H1 (cell line): ENCODE results near the gene PPP1R1C. TPM values are rescaled to one million over a fixed set of nuclear protein-coding genes. Genes with fewer than 3 reads are reported as not detected.

Experiments
- CTCF ChIA-PET: fragments of 300-600 bp; sonication (Branson Sonifier 250); formaldehyde crosslinking; loops from one replicate; lab custom pipeline; 2021; ENCODE audit not compliant: partially characterized antibody; lab: Charles Lee
- POLR2A ChIA-PET: fragments of 300-600 bp; sonication (Branson Sonifier 250); formaldehyde crosslinking; loops from one replicate; lab custom pipeline; 2021; ENCODE audit warnings: inconsistent platforms; ENCODE audit not compliant: partially characterized antibody; lab: Charles Lee
- DNase-seq, 2 experiments: peaks; one replicate each; pipeline versions ENCODE4 v3.0.0 to v3.0.0-alpha.2; 2010 to 2022; ENCODE audit warnings: low spot score in 2 of 2, low read depth in 1 of 2, mixed read lengths in 1 of 2
- FAIRE-seq: peaks from 2 replicates; lab custom pipeline; 2011; peaks lifted over from hg19 to GRCh38; lab: Jason Lieb, UNC
- H2AFZ ChIP-seq: 2 replicates; pipeline ENCODE4 v1.8.1; 2012; ENCODE audit warnings: low read length, inconsistent platforms
- H2AK5ac ChIP-seq: 2 replicates; pipeline ENCODE4 v1.6.1; 2013; ENCODE audit warnings: low read depth, low read length
- H2BK120ac ChIP-seq: replicated peaks from 2 replicates; pipeline ENCODE3; 2013; ENCODE audit warnings: low read depth, low read length, inconsistent platforms
- H2BK12ac ChIP-seq: 2 replicates; pipeline ENCODE4 v1.6.1; 2013; ENCODE audit warnings: low read depth, low read length
- H2BK15ac ChIP-seq: 2 replicates; pipeline ENCODE4 v1.6.1; 2013; ENCODE audit warnings: low read length
- H2BK20ac ChIP-seq: 2 replicates; pipeline ENCODE4 v1.6.1; 2013; ENCODE audit warnings: low read length
- H2BK5ac ChIP-seq: 2 replicates; pipeline ENCODE4 v1.6.1; 2013; ENCODE audit warnings: low read depth, low read length
- H3K14ac ChIP-seq: 2 replicates; pipeline ENCODE4 v1.6.1; 2013; ENCODE audit warnings: inconsistent platforms; ENCODE audit not compliant: insufficient read length
- H3K18ac ChIP-seq: 2 replicates; pipeline ENCODE4 v1.6.1; 2013; ENCODE audit warnings: low read length; ENCODE audit errors: extremely low read depth
- H3K23ac ChIP-seq: 2 replicates; pipeline ENCODE4 v1.6.1; 2013; ENCODE audit warnings: inconsistent platforms; ENCODE audit not compliant: insufficient read length
- H3K23me2 ChIP-seq: 2 replicates; pipeline ENCODE4 v1.6.1; 2013; ENCODE audit warnings: low read depth, low read length
- H3K27ac ChIP-seq: 2 replicates; pipeline ENCODE4 v1.6.1; 2011; ENCODE audit warnings: low read depth, low read length, inconsistent platforms
- H3K27me3 ChIP-seq, 4 experiments: replicated peaks in 1 of 4; 1 replicate in 1 of 4; 2 replicates in 3 of 4; pipeline versions ENCODE4 v1.6.1 to v1.8.1; 2011 to 2013; ENCODE audit warnings: low read length in 3 of 4, mild to moderate bottlenecking in 3 of 4, inconsistent platforms in 2 of 4, mixed read lengths in 2 of 4, moderate library complexity in 1 of 4; ENCODE audit not compliant: control insufficient read depth in 3 of 4, insufficient read depth in 3 of 4; ENCODE audit errors: extremely low read depth in 1 of 4
- H3K36me3 ChIP-seq, 4 experiments: 2 replicates each; pipeline versions ENCODE4 v1.6.1 to v1.8.1; 2011 to 2013; ENCODE audit warnings: mild to moderate bottlenecking in 4 of 4, low read length in 3 of 4, moderate library complexity in 2 of 4, control low read depth in 1 of 4, inconsistent platforms in 1 of 4; ENCODE audit not compliant: insufficient read depth in 4 of 4, control insufficient read depth in 2 of 4
- H3K4ac ChIP-seq: replicated peaks from 2 replicates; pipeline ENCODE3; 2013; ENCODE audit warnings: low read length, low read depth, mixed read lengths, inconsistent platforms; ENCODE audit not compliant: insufficient read length
- H3K4me1 ChIP-seq, 4 experiments: replicated peaks in 1 of 4; 1 replicate in 1 of 4; 2 replicates in 3 of 4; pipeline versions ENCODE4 v1.6.1 to v1.8.1; 2011 to 2013; ENCODE audit warnings: low read length in 3 of 4, inconsistent platforms in 2 of 4, mixed read lengths in 1 of 4; ENCODE audit not compliant: insufficient read depth in 4 of 4, control insufficient read depth in 3 of 4
- H3K4me2 ChIP-seq, 2 experiments: 2 replicates each; pipeline versions ENCODE4 v1.6.1 to v1.8.1; 2011 to 2013; ENCODE audit warnings: low read depth in 2 of 2, low read length in 2 of 2, control low read depth in 1 of 2, inconsistent platforms in 1 of 2, mild to moderate bottlenecking in 1 of 2; ENCODE audit not compliant: insufficient read depth in 1 of 2
- H3K4me3 ChIP-seq, 4 experiments: fragments of 200-600, 300-600 bp in 1 of 4; sonication (generic), shearing (Covaris generic), sonication (Bioruptor Twin) in 1 of 4; 2 replicates each; pipeline versions ENCODE4 v1.5.1 to v1.8.1; 2011 to 2016; ENCODE audit warnings: low read length in 4 of 4, low read depth in 3 of 4, control low read depth in 2 of 4, inconsistent platforms in 2 of 4, mild to moderate bottlenecking in 2 of 4, mixed read lengths in 1 of 4, moderate library complexity in 1 of 4; ENCODE audit not compliant: insufficient read depth in 2 of 4; ENCODE audit errors: extremely low read depth in 1 of 4
- H3K56ac ChIP-seq: replicated peaks from 2 replicates; pipeline ENCODE3; 2013; ENCODE audit warnings: low read depth, mild to moderate bottlenecking, mixed read lengths, low read length, inconsistent platforms; ENCODE audit not compliant: insufficient read length
- H3K79me1 ChIP-seq: 2 replicates; pipeline ENCODE4 v1.6.1; 2013; ENCODE audit warnings: low read depth, low read length, control low read depth
- H3K79me2 ChIP-seq, 2 experiments: 2 replicates each; pipeline versions ENCODE4 v1.6.1 to v1.8.1; 2012 to 2013; ENCODE audit warnings: low read length in 2 of 2, mild to moderate bottlenecking in 2 of 2, inconsistent platforms in 1 of 2; ENCODE audit not compliant: insufficient read depth in 2 of 2, control insufficient read depth in 1 of 2
- H3K9ac ChIP-seq, 4 experiments: replicated peaks in 1 of 4; 1 replicate in 1 of 4; 2 replicates in 3 of 4; pipeline versions ENCODE4 v1.6.1 to v1.8.1; 2011 to 2013; ENCODE audit warnings: low read depth in 3 of 4, low read length in 3 of 4, control low read depth in 2 of 4, mild to moderate bottlenecking in 2 of 4, moderate library complexity in 2 of 4, inconsistent platforms in 1 of 4; ENCODE audit errors: extremely low read depth in 1 of 4
- H3K9me3 ChIP-seq, 2 experiments: 2 replicates each; pipeline versions ENCODE4 v1.6.1 to v1.8.1; 2012 to 2013; ENCODE audit warnings: mild to moderate bottlenecking in 2 of 2, moderate library complexity in 2 of 2, control low read depth in 1 of 2, inconsistent platforms in 1 of 2, low read depth in 1 of 2, low read length in 1 of 2, mixed read lengths in 1 of 2; ENCODE audit not compliant: insufficient read depth in 2 of 2
- H4K20me1 ChIP-seq, 2 experiments: replicated peaks in 1 of 2; 2 replicates each; pipeline versions ENCODE3 to v1.8.1; 2011 to 2013; ENCODE audit warnings: inconsistent platforms in 2 of 2, low read length in 2 of 2, mild to moderate bottlenecking in 1 of 2; ENCODE audit not compliant: insufficient read depth in 2 of 2, control insufficient read depth in 1 of 2
- H4K5ac ChIP-seq: 2 replicates; pipeline ENCODE4 v1.6.1; 2013; ENCODE audit warnings: low read length, low read depth, mixed read lengths, inconsistent platforms; ENCODE audit not compliant: insufficient read length
- H4K8ac ChIP-seq: 2 replicates; pipeline ENCODE4 v1.8.0; 2013; ENCODE audit warnings: mild to moderate bottlenecking, moderate library complexity, low read length, inconsistent platforms; ENCODE audit not compliant: insufficient read depth; ENCODE audit errors: extremely low read depth
- H4K91ac ChIP-seq: replicated peaks from 2 replicates; pipeline ENCODE3; 2013; ENCODE audit warnings: low read length, mixed read lengths, inconsistent platforms; ENCODE audit not compliant: insufficient read length
- CHD1 ChIP-seq: IDR thresholded peaks from 2 replicates; pipeline ENCODE4 v1.6.1; 2012; ENCODE audit warnings: low read depth, low read length, improper control_type of control experiment
- RAD21 ChIP-seq, 2 experiments: IDR thresholded peaks in 1 of 2; conservative IDR thresholded peaks in 1 of 2; 2 replicates each; pipeline ENCODE4 v1.6.1; 2011; ENCODE audit warnings: low read depth in 2 of 2, low read length in 2 of 2, improper control_type of control experiment in 1 of 2, inconsistent platforms in 1 of 2, mild to moderate bottlenecking in 1 of 2, moderate library complexity in 1 of 2
- WGBS, 2 experiments: shearing (Covaris generic) in 1 of 2; methylation state at CpG; one replicate each; pipeline versions ENCODE4 v1.1.6 to v1.1.7; 2013 to 2015; ENCODE audit warnings: low lambda C conversion rate in 2 of 2, mixed read lengths in 2 of 2, inconsistent platforms in 1 of 2, low coverage in 1 of 2, missing lambda C conversion rate in 1 of 2; ENCODE audit not compliant: insufficient replicate concordance in 2 of 2, insufficient coverage in 1 of 2, insufficient read length in 1 of 2; ENCODE audit errors: extremely low coverage in 1 of 2, missing lambda C conversion rate in 1 of 2; 5-methylcytosine and 5-hydroxymethylcytosine counted together
- polyA plus RNA-seq, 7 experiments: library from polyadenylated mRNA; depleted of rRNA in 3 of 7; stranded (reverse) in 5 of 7; unstranded in 2 of 7; fragments of >200 nt in 5 of 7; fragments of 200-250 nt in 2 of 7; gene quantifications; 1 replicate in 5 of 7; 2 replicates in 1 of 7; 4 replicates in 1 of 7; pipeline versions ENCODE4 v1.2.1 to v1.2.3, GENCODE V29; 2011 to 2013; ENCODE audit warnings: missing spikeins in 2 of 7, mixed read lengths in 2 of 7
- total RNA-seq: library from RNA; stranded (reverse); fragmentation: NEBNext Ultra II Directional; extraction: Animal tissue kit (Norgen Biotek cat#: 25700); gene quantifications from 2 replicates; pipeline ENCODE4 v1.2.1, GENCODE V29; 2021

Gene PPP1R1C
- total and polyA plus RNA-seq, 2 of the 8 experiments (the other 6 are each of a cell fraction or from before 2014, with no cell fraction given), result 1.3 to 5.3 TPM

GRCh38 chr2:182097571-182098164, 112.0 kb downstream of the PPP1R1C start:
- TF ChIP-seq CHD1 (no peak), RAD21 (IDR thresholded peaks at IDR 0.05 in 1 of 2, conservative IDR thresholded peaks at IDR 0.05 in 1 of 2; ENCODE audit: low read depth in 2 of 2, low read length in 2 of 2) (no peak)
- 91% methylated on average over 2 of the region's 2 CpGs; no CpG with 5 or more reads in 1 of the 2 experiments for WGBS, 2 experiments
- no peak overlapping the region for H4K8ac ChIP-seq
- H3K79me2 ChIP-seq, result no peaks in the 10 kb centered on the region
- no peaks in the 10 kb centered on the region for H3K23me2 ChIP-seq
- H2BK20ac ChIP-seq, result no peak overlapping the region
- H3K4ac ChIP-seq, result no peak overlapping the region
- H4K20me1 ChIP-seq, result no peaks in the 10 kb centered on the region
- H2BK15ac ChIP-seq, result no peak overlapping the region
- H3K4me2 ChIP-seq, result no peak overlapping the region
- H4K5ac ChIP-seq, result no peak overlapping the region
- H3K9me3 ChIP-seq, result no peaks in the 10 kb centered on the region
- H2BK5ac ChIP-seq, result no peak overlapping the region
- no peak overlapping the region for H3K23ac ChIP-seq
- H2AFZ ChIP-seq, result no peak overlapping the region
- H3K4me3 ChIP-seq, result no peak overlapping the region
- no peak overlapping the region for H3K9ac ChIP-seq
- no peaks in the 10 kb centered on the region for H3K27me3 ChIP-seq
- H2BK120ac ChIP-seq, result no peak overlapping the region
- ChIA-PET POLR2A (no interaction called here), CTCF (interaction anchor here (1.6 to 1.8 kb wide), 3 partner anchors 15 to 21 kb away, joined by 4 to 5 read pairs (median 5); no protein-coding TSS in a partner anchor)
- H3K79me1 ChIP-seq, result no peaks in the 10 kb centered on the region
- no peaks in the 10 kb centered on the region for H3K36me3 ChIP-seq
- no peak for DNase-seq
- no peak overlapping the region for H3K18ac ChIP-seq
- no peak overlapping the region for H3K56ac ChIP-seq
- no peak overlapping the region for H2BK12ac ChIP-seq
- H3K27ac ChIP-seq, result no peak overlapping the region
- H2AK5ac ChIP-seq, result no peak overlapping the region
- FAIRE-seq, result no peak
- H3K4me1 ChIP-seq, result peaks cover 0 to 2% (median 0%) of the 10 kb centered on the region in 4 experiments; a peak in 1 of 7 replicates
- no peak overlapping the region for H3K14ac ChIP-seq
- H4K91ac ChIP-seq, result no peak overlapping the region
